IPS-20b (cell line): ENCODE measurements around the gene FOXF2.
"Not testable (repeated sequence)": the region's sequence is repeated elsewhere in the genome, so short reads cannot be mapped to it uniquely, and the experiment has no call there.

Source experiments
- H3K27ac ChIP-seq: one replicate; pipeline ENCODE4 v1.5.1; 2013; ENCODE audit warnings: low read length
- H3K27me3 ChIP-seq: 2 replicates; pipeline ENCODE4 v1.6.1; 2013; ENCODE audit warnings: mild to moderate bottlenecking, low read length, inconsistent platforms; ENCODE audit not compliant: insufficient read depth
- H3K36me3 ChIP-seq: 2 replicates; pipeline ENCODE4 v1.6.1; 2013; ENCODE audit warnings: low read depth, mild to moderate bottlenecking, inconsistent platforms, low read length, moderate library complexity; ENCODE audit not compliant: insufficient read depth
- H3K4me1 ChIP-seq: 2 replicates; pipeline ENCODE4 v1.6.1; 2013; ENCODE audit warnings: mild to moderate bottlenecking, control low read depth, inconsistent platforms, low read length, moderate library complexity; ENCODE audit not compliant: insufficient read depth
- H3K4me3 ChIP-seq: 2 replicates; pipeline ENCODE4 v1.5.1; 2013; ENCODE audit warnings: mild to moderate bottlenecking, low read length, inconsistent platforms
- H3K9ac ChIP-seq: 2 replicates; pipeline ENCODE4 v1.6.1; 2013; ENCODE audit warnings: low read depth, mild to moderate bottlenecking, inconsistent platforms, low read length, moderate library complexity
- H3K9me3 ChIP-seq: 2 replicates; pipeline ENCODE4 v1.6.1; 2013; ENCODE audit warnings: mild to moderate bottlenecking, low read depth, low read length, inconsistent platforms; ENCODE audit not compliant: insufficient read depth

Gene FOXF2

DNA sequence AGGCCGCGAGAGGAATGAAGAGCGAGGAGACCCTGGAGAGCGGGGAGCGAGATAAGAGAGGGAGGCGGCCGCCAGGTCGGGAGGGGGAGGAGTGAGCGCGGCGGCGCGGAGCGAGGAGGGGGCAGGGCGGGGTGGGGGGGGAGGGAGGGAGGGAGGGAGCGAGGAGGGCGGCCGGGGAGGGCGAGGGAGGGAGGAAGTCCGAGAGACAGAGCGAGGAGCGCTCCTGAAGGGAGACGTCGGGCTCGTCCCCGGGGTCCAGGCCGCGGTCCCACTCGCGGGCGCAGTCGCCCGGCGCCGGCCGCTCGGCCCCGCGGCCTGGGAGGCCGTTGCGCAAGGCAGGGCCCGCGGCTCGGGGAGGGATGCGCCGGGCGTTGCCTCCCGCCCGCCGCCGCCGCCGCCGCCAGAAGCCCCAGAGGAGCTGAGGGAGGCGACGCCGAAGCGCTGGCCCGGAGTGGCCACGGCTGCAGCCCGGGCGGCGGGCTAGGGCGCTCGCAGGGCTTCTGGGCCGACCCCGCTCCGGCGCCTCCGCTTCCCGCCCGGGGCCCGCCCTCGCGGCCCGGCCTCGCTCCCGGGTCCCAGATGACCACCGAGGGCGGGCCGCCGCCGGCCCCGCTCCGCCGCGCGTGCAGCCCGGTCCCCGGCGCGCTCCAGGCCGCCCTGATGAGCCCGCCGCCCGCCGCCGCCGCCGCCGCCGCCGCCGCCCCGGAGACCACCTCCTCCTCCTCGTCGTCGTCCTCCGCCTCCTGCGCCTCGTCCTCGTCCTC lies at the start of gene FOXF2:
Gene FOXF2 (plus strand): TSS at position 208 of the 764 bp plus-strand sequence. CDS start 372 bp downstream, at position 580.
- Histone ChIP-seq H3K9me3 (peaks cover 4% of the 10 kb centered on the region; the same call in 1 of the 2 replicates), H3K4me3 (no peak within 1 kb of the TSS; the same call in 1 of the 2 replicates), H3K36me3 (no peaks in the 10 kb centered on the region), H3K9ac (no peak within 1 kb of the TSS), H3K4me1 (no peaks in the 10 kb centered on the region), H3K27me3 (peaks cover 97% of the 10 kb centered on the region), H3K27ac (no peak within 1 kb of the TSS)

- H3K4me3 ChIP-seq: no peak overlapping the region
- H3K9ac ChIP-seq: no peak overlapping the region
- H3K36me3 ChIP-seq: no peaks in the 10 kb centered on the region
- no peaks in the 10 kb centered on the region for H3K27me3 ChIP-seq
- peaks cover 18% of the 10 kb centered on the region; the same call in 1 of the 2 replicates for H3K4me1 ChIP-seq
- peaks cover 20% of the 10 kb centered on the region for H3K9me3 ChIP-seq
- H3K27ac ChIP-seq: no peak overlapping the region
Measured at GRCh38 chr6:1346101-1346500, 43.3 kb upstream of the FOXF2 start.

DNA sequence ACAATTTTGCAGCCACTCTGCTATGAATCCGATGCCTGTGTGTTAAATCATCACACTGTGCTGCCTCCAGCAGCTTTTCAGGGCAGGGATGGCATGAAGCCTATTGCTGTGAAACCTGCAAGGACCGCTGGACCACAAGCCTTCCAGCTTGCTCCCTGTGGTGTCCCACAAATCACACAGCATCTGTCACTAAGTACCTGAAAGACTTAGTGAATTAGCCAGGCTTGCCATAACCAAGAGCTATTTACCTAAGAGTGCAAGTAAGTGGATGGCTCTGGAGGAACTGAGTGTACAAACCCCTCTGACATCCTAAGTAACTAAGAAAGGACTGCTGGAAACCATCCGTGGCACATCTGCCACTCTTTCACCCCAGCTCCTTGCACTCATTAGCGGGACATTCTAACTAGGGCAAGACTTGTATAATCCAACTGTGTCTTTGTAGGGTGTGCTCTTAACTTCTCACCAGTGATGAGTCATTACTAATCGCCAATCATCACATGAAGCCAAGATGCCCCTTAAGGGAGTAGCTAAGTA lies 42.8 kb upstream of the FOXF2 start:
- Histone ChIP-seq H3K27ac (no peak overlapping the region), H3K4me3 (no peak overlapping the region), H3K36me3 (no peaks in the 10 kb centered on the region), H3K27me3 (no peaks in the 10 kb centered on the region), H3K4me1 (peaks cover 18% of the 10 kb centered on the region; the same call in 1 of the 2 replicates), H3K9ac (no peak overlapping the region), H3K9me3 (peaks cover 26% of the 10 kb centered on the region)

GRCh38 chr6:1347161-1347560 lies 42.2 kb upstream of the FOXF2 start:
- H3K27ac ChIP-seq: no peak overlapping the region
- H3K9me3 ChIP-seq: peaks cover 30% of the 10 kb centered on the region
- no peak overlapping the region for H3K9ac ChIP-seq
- H3K27me3 ChIP-seq: no peaks in the 10 kb centered on the region
- H3K4me3 ChIP-seq: no peak overlapping the region
- H3K4me1 ChIP-seq: peaks cover 18% of the 10 kb centered on the region; the same call in 1 of the 2 replicates
- no peaks in the 10 kb centered on the region for H3K36me3 ChIP-seq

DNA sequence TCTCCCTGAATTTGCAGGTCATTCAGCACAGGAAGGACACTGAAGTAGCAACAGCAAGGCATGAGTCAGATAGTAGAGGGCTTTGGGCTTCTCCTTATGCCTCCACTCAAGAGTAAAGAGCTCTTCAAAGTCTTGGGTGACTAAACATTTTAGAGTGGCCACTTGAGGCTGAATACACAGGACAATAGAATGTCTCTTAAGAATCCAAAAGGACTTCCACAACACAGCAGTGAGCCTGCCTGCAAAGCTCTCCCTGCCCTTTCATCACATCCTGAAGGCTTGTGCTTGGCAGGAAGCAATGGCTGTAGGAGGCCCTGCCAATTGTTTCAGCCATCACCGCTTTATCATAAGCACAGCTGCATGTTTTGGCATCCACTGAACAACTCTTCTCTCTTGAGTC lies 40.7 kb upstream of the FOXF2 start:
- H3K9me3 ChIP-seq: peaks cover 34% of the 10 kb centered on the region
- H3K36me3 ChIP-seq: no peaks in the 10 kb centered on the region
- no peaks in the 10 kb centered on the region for H3K27me3 ChIP-seq
- H3K4me1 ChIP-seq: peaks cover 18% of the 10 kb centered on the region; the same call in 1 of the 2 replicates
- H3K27ac ChIP-seq: no peak overlapping the region
- H3K4me3 ChIP-seq: no peak overlapping the region; the same call in 1 of the 2 replicates
- no peak overlapping the region for H3K9ac ChIP-seq

- Histone ChIP-seq H3K27me3 (no peaks in the 10 kb centered on the region), H3K4me1 (peaks cover 18% of the 10 kb centered on the region; the same call in 1 of the 2 replicates), H3K27ac (no peak overlapping the region), H3K9me3 (peaks cover 28% of the 10 kb centered on the region), H3K4me3 (no peak overlapping the region), H3K36me3 (no peaks in the 10 kb centered on the region), H3K9ac (no peak overlapping the region)
Measured at GRCh38 chr6:1349655-1350054, 39.7 kb upstream of the FOXF2 start.

- Histone ChIP-seq H3K4me1 (peaks cover 18% of the 10 kb centered on the region; the same call in 1 of the 2 replicates), H3K4me3 (no peak overlapping the region), H3K9me3 (peaks cover 21% of the 10 kb centered on the region), H3K27me3 (no peaks in the 10 kb centered on the region), H3K27ac (no peak overlapping the region), H3K9ac (no peak overlapping the region), H3K36me3 (no peaks in the 10 kb centered on the region)
Measured at GRCh38 chr6:1351381-1352008, 37.9 kb upstream of the FOXF2 start.

DNA sequence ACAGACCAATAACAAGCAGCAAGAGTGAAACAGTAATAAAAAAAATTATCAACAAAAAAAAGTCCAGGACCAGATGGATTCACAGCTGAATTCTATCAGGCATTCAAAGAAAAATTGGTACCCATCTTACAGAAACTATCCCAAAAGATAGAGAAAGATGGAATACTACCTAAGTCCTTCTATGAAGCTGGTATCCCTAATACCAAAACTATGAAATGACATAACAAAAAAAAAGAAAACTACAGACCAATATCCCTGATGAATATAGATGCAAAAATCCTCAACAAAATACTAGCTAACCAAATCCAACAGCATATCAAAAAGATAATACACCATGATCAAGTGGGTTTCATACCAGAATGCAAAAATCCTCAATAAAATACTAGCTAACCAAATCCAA lies 34.3 kb upstream of the FOXF2 start:
- not testable (repeated sequence) for H3K36me3 ChIP-seq, H3K4me3 ChIP-seq, H3K27ac ChIP-seq, H3K27me3 ChIP-seq, H3K4me1 ChIP-seq, H3K9ac ChIP-seq
- H3K9me3 ChIP-seq: peaks cover 21% of the 10 kb centered on the region

- H3K4me1 ChIP-seq: peaks cover 10% of the 10 kb centered on the region; the same call in 1 of the 2 replicates
- H3K27ac ChIP-seq, H3K9ac ChIP-seq, H3K27me3 ChIP-seq, H3K36me3 ChIP-seq, H3K9me3 ChIP-seq, H3K4me3 ChIP-seq: not testable (repeated sequence)
Measured at GRCh38 chr6:1361717-1362116, 27.7 kb upstream of the FOXF2 start.

DNA sequence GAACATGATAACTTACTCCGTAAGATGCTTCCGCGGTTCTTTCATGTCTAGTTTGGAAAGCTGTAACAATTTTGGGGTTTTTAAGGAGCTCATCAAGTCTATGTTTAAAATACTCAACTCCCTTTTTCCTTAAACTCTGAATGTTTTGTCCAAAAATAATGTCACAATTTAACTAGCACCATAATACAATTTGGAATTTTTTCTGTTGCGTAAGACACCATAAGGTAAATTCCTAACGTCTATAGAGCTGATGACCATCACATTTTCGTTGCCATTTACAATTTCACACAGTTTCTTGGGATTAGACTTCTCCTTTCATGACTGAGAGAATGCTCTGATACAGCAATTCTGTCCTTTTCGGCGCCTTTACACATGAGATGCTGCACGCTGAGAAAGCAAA lies 26.7 kb upstream of the FOXF2 start:
- Histone ChIP-seq H3K27me3 (peaks cover 9% of the 10 kb centered on the region), H3K4me1 (peaks cover 10% of the 10 kb centered on the region; the same call in 1 of the 2 replicates), H3K9ac (no peak overlapping the region), H3K4me3 (no peak overlapping the region), H3K27ac (no peak overlapping the region), H3K9me3 (no peaks in the 10 kb centered on the region), H3K36me3 (no peaks in the 10 kb centered on the region)

DNA sequence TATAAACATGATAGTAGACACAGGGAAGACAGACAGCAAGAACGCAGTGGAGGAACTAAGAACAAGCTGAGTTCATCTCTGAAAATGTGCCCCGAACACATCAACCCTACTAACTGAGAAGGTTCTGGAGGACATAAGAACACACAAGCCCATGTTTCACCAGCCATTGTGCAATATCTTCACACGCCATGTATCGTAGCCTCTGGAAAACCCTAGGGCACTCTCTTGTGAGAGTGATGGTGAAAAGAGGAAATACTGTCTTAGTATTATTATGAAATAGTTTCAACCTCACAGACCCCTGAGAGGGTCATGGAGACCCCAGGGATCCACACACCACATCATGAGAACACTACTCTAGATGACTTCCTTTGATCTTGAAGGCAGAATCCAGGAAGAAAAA lies 26.1 kb upstream of the FOXF2 start:
- H3K4me1 ChIP-seq: peaks cover 10% of the 10 kb centered on the region; the same call in 1 of the 2 replicates
- peaks cover 9% of the 10 kb centered on the region for H3K27me3 ChIP-seq
- H3K9me3 ChIP-seq: no peaks in the 10 kb centered on the region
- no peak overlapping the region for H3K4me3 ChIP-seq
- no peak overlapping the region for H3K9ac ChIP-seq
- no peak overlapping the region for H3K27ac ChIP-seq
- no peaks in the 10 kb centered on the region for H3K36me3 ChIP-seq
